ENCODE results near the gene CA9. TPM values are rescaled to one million over a fixed set of nuclear protein-coding genes. Genes with fewer than 3 reads are reported as not detected.

CA9 gene
- total RNA-seq, 1 experiment from 2014 or later = not detected

- H3K36me3 Mint-ChIP-seq (ENCODE audit: insufficient read depth, unreplicated experiment) = peaks cover 13% of the 10 kb centered on the region
- DNase-seq = no peak
- Histone ChIP-seq H3K36me3 (ENCODE audit: control insufficient read depth, insufficient read depth, low read length) (no peaks in the 10 kb centered on the region), H3K4me1 (peaks cover 25% of the 10 kb centered on the region), H3K27me3 (replicated peaks; ENCODE audit: control insufficient read depth, insufficient read depth, low read length) (no peaks in the 10 kb centered on the region), H3K9me3 (no peaks in the 10 kb centered on the region), H3K4me3 (ENCODE audit: low read depth, low read length) (no peak overlapping the region)
- TF ChIP-seq, protein P1, sequence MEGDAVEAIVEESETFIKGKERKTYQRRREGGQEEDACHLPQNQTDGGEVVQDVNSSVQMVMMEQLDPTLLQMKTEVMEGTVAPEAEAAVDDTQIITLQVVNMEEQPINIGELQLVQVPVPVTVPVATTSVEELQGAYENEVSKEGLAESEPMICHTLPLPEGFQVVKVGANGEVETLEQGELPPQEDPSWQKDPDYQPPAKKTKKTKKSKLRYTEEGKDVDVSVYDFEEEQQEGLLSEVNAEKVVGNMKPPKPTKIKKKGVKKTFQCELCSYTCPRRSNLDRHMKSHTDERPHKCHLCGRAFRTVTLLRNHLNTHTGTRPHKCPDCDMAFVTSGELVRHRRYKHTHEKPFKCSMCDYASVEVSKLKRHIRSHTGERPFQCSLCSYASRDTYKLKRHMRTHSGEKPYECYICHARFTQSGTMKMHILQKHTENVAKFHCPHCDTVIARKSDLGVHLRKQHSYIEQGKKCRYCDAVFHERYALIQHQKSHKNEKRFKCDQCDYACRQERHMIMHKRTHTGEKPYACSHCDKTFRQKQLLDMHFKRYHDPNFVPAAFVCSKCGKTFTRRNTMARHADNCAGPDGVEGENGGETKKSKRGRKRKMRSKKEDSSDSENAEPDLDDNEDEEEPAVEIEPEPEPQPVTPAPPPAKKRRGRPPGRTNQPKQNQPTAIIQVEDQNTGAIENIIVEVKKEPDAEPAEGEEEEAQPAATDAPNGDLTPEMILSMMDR (IDR thresholded peaks at IDR 0.05; ENCODE audit: insufficient read depth in 1 of 2, low read depth in 1 of 2, low read length in 1 of 2, severe bottlenecking in 1 of 2, unreplicated experiment in 1 of 2) = no peak
- H3K27me3 Mint-ChIP-seq (ENCODE audit: insufficient read depth, unreplicated experiment) = no peaks in the 10 kb centered on the region
- H3K27ac Mint-ChIP-seq (ENCODE audit: unreplicated experiment) = no peak overlapping the region
- no peaks in the 10 kb centered on the region for H3K9me3 Mint-ChIP-seq (ENCODE audit: unreplicated experiment)
- H3K4me1 Mint-ChIP-seq (ENCODE audit: low read depth, unreplicated experiment) = peaks cover 8% of the 10 kb centered on the region
- CTCF ChIA-PET = no interaction called here
- no TSS peak for BruUV-seq (replicated peaks)
- POLR2A ChIA-PET = interaction anchor here (0.6 kb wide), 1 partner anchor 124 kb away, joined by 3 read pairs; no protein-coding TSS in a partner anchor
- intact Hi-C loops (cut with micrococcal nuclease; ENCODE audit: unreplicated experiment) = no loop called here
- no peak overlapping the region for H3K4me3 Mint-ChIP-seq (ENCODE audit: unreplicated experiment)
Measured at GRCh38 chr9:35686222-35687203, 12.8 kb downstream of the CA9 start.

DNA sequence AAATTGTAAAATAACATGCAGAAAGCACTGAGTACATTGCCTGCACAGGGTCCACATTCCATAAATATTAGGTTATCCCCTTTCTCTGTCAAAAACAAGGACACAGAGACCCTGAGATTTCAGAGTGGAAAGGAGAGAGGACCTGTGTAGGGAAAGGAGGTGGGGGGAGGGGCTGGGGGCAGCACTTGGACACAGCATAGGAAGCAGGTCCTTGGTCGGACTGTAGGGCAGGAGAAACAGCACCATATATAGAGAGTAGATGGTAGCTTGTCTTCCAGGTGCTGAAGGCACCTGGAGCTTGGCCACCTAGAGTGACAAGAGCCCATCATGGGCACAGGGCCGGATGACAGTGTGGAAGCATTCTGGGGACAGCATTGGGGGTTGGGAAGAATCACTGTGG is 13.6 kb downstream of the CA9 start:
- Mint-ChIP-seq H3K9me3 (ENCODE audit: unreplicated experiment) (no peaks in the 10 kb centered on the region), H3K27ac (ENCODE audit: unreplicated experiment) (no peak overlapping the region), H3K27me3 (ENCODE audit: insufficient read depth, unreplicated experiment) (no peaks in the 10 kb centered on the region), H3K36me3 (ENCODE audit: insufficient read depth, unreplicated experiment) (peaks cover 14% of the 10 kb centered on the region), H3K4me3 (ENCODE audit: unreplicated experiment) (no peak overlapping the region), H3K4me1 (ENCODE audit: low read depth, unreplicated experiment) (peaks cover 8% of the 10 kb centered on the region)
- Histone ChIP-seq H3K27me3 (replicated peaks; ENCODE audit: control insufficient read depth, insufficient read depth, low read length) (no peaks in the 10 kb centered on the region), H3K36me3 (ENCODE audit: control insufficient read depth, insufficient read depth, low read length) (no peaks in the 10 kb centered on the region), H3K9me3 (no peaks in the 10 kb centered on the region), H3K4me1 (peaks cover 25% of the 10 kb centered on the region), H3K4me3 (ENCODE audit: low read depth, low read length) (no peak overlapping the region)
- BruUV-seq (replicated peaks) = no TSS peak
- no peak for DNase-seq
- TF ChIP-seq, protein P1 (IDR thresholded peaks at IDR 0.05; ENCODE audit: insufficient read depth in 1 of 2, low read depth in 1 of 2, low read length in 1 of 2, severe bottlenecking in 1 of 2, unreplicated experiment in 1 of 2) = no peak
- intact Hi-C loops (cut with micrococcal nuclease; ENCODE audit: unreplicated experiment) = no loop called here
- POLR2A ChIA-PET = interaction anchor here (0.6 kb wide), 1 partner anchor 61 kb away, joined by 3 read pairs; no protein-coding TSS in a partner anchor
- CTCF ChIA-PET = no interaction called here

DNA sequence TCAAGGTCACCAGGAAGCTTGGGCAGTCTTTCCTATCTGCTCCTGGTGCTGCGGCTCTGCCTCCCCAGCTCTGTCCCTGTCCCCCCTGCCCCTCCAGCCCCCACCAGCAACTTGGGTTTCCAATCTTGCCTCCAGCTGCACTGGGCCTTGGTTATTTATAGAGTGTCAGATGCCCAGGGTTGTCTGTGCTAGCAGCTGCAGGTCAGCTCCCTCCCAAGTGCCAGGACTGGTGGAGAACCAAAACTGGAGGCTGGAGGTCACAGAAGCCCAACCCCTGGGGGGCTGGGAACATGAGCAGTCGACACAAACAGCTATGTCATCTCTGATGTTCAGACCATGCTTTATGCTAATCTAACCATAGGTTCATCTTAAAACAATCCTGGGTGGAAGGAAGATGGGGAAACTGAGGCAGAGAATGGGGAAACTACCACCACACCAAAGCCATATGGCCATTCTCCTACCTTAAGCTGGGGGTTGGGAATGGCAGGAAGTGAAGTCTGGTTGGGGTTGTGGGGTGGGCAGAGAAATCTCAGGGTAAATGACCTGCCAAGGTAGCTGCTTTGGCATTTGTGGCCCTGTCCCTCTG is 14.3 kb downstream of the CA9 start:
- H3K4me1 ChIP-seq = peaks cover 25% of the 10 kb centered on the region
- Mint-ChIP-seq H3K27ac (ENCODE audit: unreplicated experiment) (no peak overlapping the region), H3K9me3 (ENCODE audit: unreplicated experiment) (no peaks in the 10 kb centered on the region), H3K36me3 (ENCODE audit: insufficient read depth, unreplicated experiment) (peaks cover 14% of the 10 kb centered on the region), H3K27me3 (ENCODE audit: insufficient read depth, unreplicated experiment) (no peaks in the 10 kb centered on the region), H3K4me1 (ENCODE audit: low read depth, unreplicated experiment) (peaks cover 8% of the 10 kb centered on the region), H3K4me3 (ENCODE audit: unreplicated experiment) (no peak overlapping the region)
- H3K4me3 ChIP-seq (ENCODE audit: low read depth, low read length) = no peak overlapping the region
- no peaks in the 10 kb centered on the region for H3K27me3 ChIP-seq (replicated peaks; ENCODE audit: control insufficient read depth, insufficient read depth, low read length)
- ChIA-PET CTCF (interaction anchor here (1.0 kb wide), 1 partner anchor 8 kb away, joined by 6 read pairs; no protein-coding TSS in a partner anchor), POLR2A (interaction anchor here (0.6 kb wide), 1 partner anchor 60 kb away, joined by 3 read pairs; no protein-coding TSS in a partner anchor)
- TF ChIP-seq, protein P1 (IDR thresholded peaks at IDR 0.05; ENCODE audit: insufficient read depth in 1 of 2, low read depth in 1 of 2, low read length in 1 of 2, severe bottlenecking in 1 of 2, unreplicated experiment in 1 of 2) = no peak
- BruUV-seq (replicated peaks) = no TSS peak
- intact Hi-C loops (cut with micrococcal nuclease; ENCODE audit: unreplicated experiment) = no loop called here
- no peaks in the 10 kb centered on the region for H3K9me3 ChIP-seq
- no peaks in the 10 kb centered on the region for H3K36me3 ChIP-seq (ENCODE audit: control insufficient read depth, insufficient read depth, low read length)
- no peak for DNase-seq
